GM12875 (cell line): ENCODE results near the gene HYAL3.

Source experiments
- H3K4me3 ChIP-seq: one replicate; pipeline ENCODE4 v1.5.1; 2011; ENCODE audit warnings: low read depth, low read length, control low read depth
- TF ChIP-seq, protein P1 (sequence below): IDR thresholded peaks from 2 replicates; pipeline ENCODE4 v1.5.1; 2011; ENCODE audit warnings: low read depth, mild to moderate bottlenecking, control low read depth, inconsistent platforms, low read length, moderate library complexity, borderline replicate concordance; ENCODE audit not compliant: insufficient read depth

HYAL3 gene

GRCh38 chr3:50323092-50323600, 23.9 kb upstream of the HYAL3 start:
- H3K4me3 ChIP-seq, result no peak overlapping the region
- TF ChIP-seq, protein P1, sequence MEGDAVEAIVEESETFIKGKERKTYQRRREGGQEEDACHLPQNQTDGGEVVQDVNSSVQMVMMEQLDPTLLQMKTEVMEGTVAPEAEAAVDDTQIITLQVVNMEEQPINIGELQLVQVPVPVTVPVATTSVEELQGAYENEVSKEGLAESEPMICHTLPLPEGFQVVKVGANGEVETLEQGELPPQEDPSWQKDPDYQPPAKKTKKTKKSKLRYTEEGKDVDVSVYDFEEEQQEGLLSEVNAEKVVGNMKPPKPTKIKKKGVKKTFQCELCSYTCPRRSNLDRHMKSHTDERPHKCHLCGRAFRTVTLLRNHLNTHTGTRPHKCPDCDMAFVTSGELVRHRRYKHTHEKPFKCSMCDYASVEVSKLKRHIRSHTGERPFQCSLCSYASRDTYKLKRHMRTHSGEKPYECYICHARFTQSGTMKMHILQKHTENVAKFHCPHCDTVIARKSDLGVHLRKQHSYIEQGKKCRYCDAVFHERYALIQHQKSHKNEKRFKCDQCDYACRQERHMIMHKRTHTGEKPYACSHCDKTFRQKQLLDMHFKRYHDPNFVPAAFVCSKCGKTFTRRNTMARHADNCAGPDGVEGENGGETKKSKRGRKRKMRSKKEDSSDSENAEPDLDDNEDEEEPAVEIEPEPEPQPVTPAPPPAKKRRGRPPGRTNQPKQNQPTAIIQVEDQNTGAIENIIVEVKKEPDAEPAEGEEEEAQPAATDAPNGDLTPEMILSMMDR, result no peak

GRCh38 chr3:50322386-50323091, 23.3 kb upstream of the HYAL3 start, which contains the start of gene HYAL2:
TSS of gene HYAL2 (minus strand) at chr3:50322745. CDS start at chr3:50320489, 2,256 bp downstream.
- peak within 1 kb of the TSS; percentile 87 for H3K4me3 ChIP-seq
- TF ChIP-seq, protein P1, result no peak

- TF ChIP-seq, protein P1, result no peak
Observed at GRCh38 chr3:50322115-50322385, 22.8 kb upstream of the HYAL3 start.

GRCh38 chr3:50321336-50322114, 22.3 kb upstream of the HYAL3 start:
- H3K4me3 ChIP-seq, result peak overlapping the region; percentile 87
- TF ChIP-seq, protein P1, result peak; percentile 63

More at GRCh38 chr3:50322115-50322385, 22.8 kb upstream of the HYAL3 start:
- peak overlapping the region; percentile 87 for H3K4me3 ChIP-seq

GRCh38 chr3:50320853-50321335, 21.7 kb upstream of the HYAL3 start:
- H3K4me3 ChIP-seq, result peak overlapping the region; percentile 87
- TF ChIP-seq, protein P1, result no peak

GRCh38 chr3:50319894-50320625, 20.9 kb upstream of the HYAL3 start:
- TF ChIP-seq, protein P1, result no peak

More at GRCh38 chr3:50319894-50320625, 20.9 kb upstream of the HYAL3 start:
- peak overlapping the region; percentile 87 for H3K4me3 ChIP-seq
